KMS-11 (cell line): ENCODE results near the gene SETD4.
"Not testable (repeated sequence)": the region's sequence is repeated elsewhere in the genome, so short reads cannot be mapped to it uniquely, and the experiment has no call there.

Experiments used
- H2AFZ ChIP-seq: fragments of 200-600 bp; sonication (generic); 2 replicates; pipeline ENCODE4 v1.6.1; 2016; ENCODE audit warnings: antibody characterized with exemption, mixed run types, low read depth
- H3K27ac ChIP-seq: fragments of 200-600 bp; sonication (generic); 2 replicates; pipeline ENCODE4 v1.6.1; 2016; ENCODE audit warnings: mild to moderate bottlenecking, mixed run types
- H3K27me3 ChIP-seq: fragments of 200-600 bp; sonication (generic); 2 replicates; pipeline ENCODE4 v1.6.1; 2017; ENCODE audit warnings: mild to moderate bottlenecking, low read depth, mixed run types, moderate library complexity; ENCODE audit not compliant: insufficient read depth
- H3K36me3 ChIP-seq: fragments of 200-600 bp; sonication (generic); 2 replicates; pipeline ENCODE4 v1.6.1; 2017; ENCODE audit warnings: mild to moderate bottlenecking, mixed run types; ENCODE audit not compliant: insufficient read depth
- H3K4me1 ChIP-seq: fragments of 200-600 bp; sonication (generic); 2 replicates; pipeline ENCODE4 v1.6.1; 2016; ENCODE audit warnings: mild to moderate bottlenecking, low read depth, mixed run types; ENCODE audit not compliant: poor library complexity, severe bottlenecking
- H3K4me2 ChIP-seq: fragments of 200-600 bp; sonication (generic); 2 replicates; pipeline ENCODE4 v1.7.0; 2016; ENCODE audit warnings: mild to moderate bottlenecking, mixed run types
- H3K4me3 ChIP-seq: fragments of 200-600 bp; sonication (generic); IDR thresholded peaks from 2 replicates; pipeline ENCODE4 v1.6.1; 2017; ENCODE audit warnings: low read depth, low read length, mixed read lengths; ENCODE audit not compliant: insufficient read depth
- H3K79me2 ChIP-seq: fragments of 200-600 bp; sonication (generic); 2 replicates; pipeline ENCODE4 v1.6.1; 2016; ENCODE audit warnings: low read depth, mixed run types; ENCODE audit not compliant: insufficient read depth
- H3K9ac ChIP-seq: fragments of 200-600 bp; sonication (generic); 2 replicates; pipeline ENCODE4 v1.6.1; 2016; ENCODE audit warnings: mild to moderate bottlenecking, mixed run types
- H4K20me1 ChIP-seq: fragments of 200-600 bp; sonication (generic); 2 replicates; pipeline ENCODE4 v1.6.1; 2016; ENCODE audit warnings: mild to moderate bottlenecking, mixed run types; ENCODE audit not compliant: insufficient read depth
- CTCF ChIP-seq: fragments of 200-600 bp; sonication (generic); conservative IDR thresholded peaks from 2 replicates; pipeline ENCODE4 v1.6.1; 2017; ENCODE audit warnings: low read depth, mild to moderate bottlenecking, antibody characterized with exemption, low read length, moderate library complexity, mixed read lengths

The SETD4 gene

DNA sequence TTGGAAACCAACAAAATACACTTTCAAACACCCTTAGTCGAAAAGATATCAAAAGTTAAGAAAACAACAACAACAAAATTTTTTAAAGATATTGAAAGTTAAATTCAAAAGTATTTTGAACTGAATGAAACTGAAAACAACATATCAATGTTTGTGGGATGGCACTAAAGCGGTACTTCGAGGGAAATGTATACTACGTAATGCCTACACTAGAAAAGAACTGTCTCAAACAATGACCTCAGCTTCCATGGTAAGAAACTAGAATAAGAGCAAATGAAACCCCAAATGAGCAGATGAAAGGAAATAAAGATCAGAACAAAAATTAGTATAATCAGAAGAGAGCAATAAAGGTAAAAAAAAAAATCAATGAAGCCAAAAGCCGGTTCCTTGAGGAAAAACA lies 15.6 kb upstream of the SETD4 start:
- Histone ChIP-seq H2AFZ (no peak overlapping the region), H3K9ac (no peak overlapping the region), H3K27me3 (no peaks in the 10 kb centered on the region), H4K20me1 (no peaks in the 10 kb centered on the region), H3K36me3 (no peaks in the 10 kb centered on the region), H3K4me2 (no peak overlapping the region), H3K4me1 (peaks cover 20% of the 10 kb centered on the region), H3K4me3 (no peak overlapping the region), H3K27ac (no peak overlapping the region), H3K79me2 (no peaks in the 10 kb centered on the region)
- no peak for TF ChIP-seq CTCF

DNA sequence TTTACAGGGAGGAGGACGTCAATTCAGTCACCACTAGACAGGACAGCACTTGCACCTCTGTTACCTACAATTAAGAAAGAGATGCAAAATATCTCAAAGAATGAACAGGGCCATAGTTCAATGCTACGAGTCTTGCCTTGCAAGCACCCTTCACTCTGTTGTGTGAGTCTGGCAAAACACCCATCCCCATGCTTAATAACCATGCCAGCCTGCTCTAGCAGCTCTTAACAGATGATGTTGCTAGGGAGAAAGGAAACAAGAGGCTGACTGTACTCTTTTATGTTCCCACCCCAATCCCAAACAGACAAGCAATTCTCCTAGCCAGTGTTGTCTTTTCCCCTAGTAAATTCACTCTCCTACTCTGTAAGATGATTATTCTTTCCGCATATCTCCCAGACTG lies 14.8 kb upstream of the SETD4 start:
- H3K4me3 ChIP-seq = no peak overlapping the region
- no peaks in the 10 kb centered on the region for H3K36me3 ChIP-seq
- H3K4me1 ChIP-seq = peaks cover 20% of the 10 kb centered on the region
- H3K79me2 ChIP-seq = no peaks in the 10 kb centered on the region
- no peak overlapping the region for H3K9ac ChIP-seq
- no peak overlapping the region for H2AFZ ChIP-seq
- no peaks in the 10 kb centered on the region for H3K27me3 ChIP-seq
- H3K27ac ChIP-seq = no peak overlapping the region
- no peaks in the 10 kb centered on the region for H4K20me1 ChIP-seq
- TF ChIP-seq CTCF = no peak
- no peak overlapping the region for H3K4me2 ChIP-seq

- not testable (repeated sequence) for H3K4me3 ChIP-seq, H3K36me3 ChIP-seq, H3K27me3 ChIP-seq, H3K79me2 ChIP-seq, H4K20me1 ChIP-seq, H3K9ac ChIP-seq, H3K4me2 ChIP-seq, H3K27ac ChIP-seq, H2AFZ ChIP-seq
- peaks cover 20% of the 10 kb centered on the region for H3K4me1 ChIP-seq
Observed at GRCh38 chr21:36073911-36074310, 13.6 kb upstream of the SETD4 start.

- no peak overlapping the region for H3K27ac ChIP-seq
- no peak overlapping the region for H2AFZ ChIP-seq
- no peaks in the 10 kb centered on the region for H4K20me1 ChIP-seq
- H3K4me3 ChIP-seq = no peak overlapping the region
- H3K36me3 ChIP-seq = no peaks in the 10 kb centered on the region
- H3K9ac ChIP-seq = no peak overlapping the region
- H3K4me2 ChIP-seq = no peak overlapping the region
- no peaks in the 10 kb centered on the region for H3K27me3 ChIP-seq
- peaks cover 15% of the 10 kb centered on the region for H3K4me1 ChIP-seq
- no peak for TF ChIP-seq CTCF
- H3K79me2 ChIP-seq = no peaks in the 10 kb centered on the region
Observed at GRCh38 chr21:36073181-36073580, 12.9 kb upstream of the SETD4 start.

DNA sequence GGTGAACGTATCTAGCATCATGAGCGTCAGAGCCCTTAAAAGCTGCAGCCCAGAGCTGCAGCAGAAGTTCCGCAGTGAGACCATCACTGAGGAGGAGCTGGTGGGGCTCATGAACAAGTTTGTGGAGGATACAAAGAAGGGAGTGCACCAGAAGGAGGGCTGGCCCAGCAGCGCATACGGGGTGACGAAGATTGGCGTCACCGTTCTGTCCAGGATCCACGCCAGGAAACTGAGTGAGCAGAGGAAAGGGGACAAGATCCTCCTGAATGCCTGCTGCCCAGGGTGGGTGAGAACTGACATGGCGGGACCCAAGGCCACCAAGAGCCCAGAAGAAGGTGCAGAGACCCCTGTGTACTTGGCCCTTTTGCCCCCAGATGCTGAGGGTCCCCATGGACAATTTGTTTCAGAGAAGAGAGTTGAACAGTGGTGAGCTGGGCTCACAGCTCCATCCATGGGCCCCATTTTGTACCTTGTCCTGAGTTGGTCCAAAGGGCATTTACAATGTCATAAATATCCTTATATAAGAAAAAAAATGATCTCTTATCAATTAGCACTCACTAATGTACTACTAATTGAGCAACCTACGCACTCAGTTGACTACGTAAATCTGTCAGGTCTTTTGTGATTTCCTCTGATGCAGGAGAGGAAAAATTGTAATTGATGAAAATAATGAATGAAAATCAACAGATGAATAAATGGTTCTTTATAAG lies 12.3 kb upstream of the SETD4 start:
- no peak for TF ChIP-seq CTCF
- Histone ChIP-seq H3K36me3 (no peaks in the 10 kb centered on the region), H3K9ac (no peak overlapping the region), H2AFZ (no peak overlapping the region), H3K4me2 (no peak overlapping the region), H3K27ac (no peak overlapping the region), H4K20me1 (no peaks in the 10 kb centered on the region), H3K79me2 (no peaks in the 10 kb centered on the region), H3K4me3 (no peak overlapping the region), H3K4me1 (peaks cover 15% of the 10 kb centered on the region), H3K27me3 (no peaks in the 10 kb centered on the region)
